ENCODE results near the gene ASTE1. TPM values are rescaled to one million over a fixed set of nuclear protein-coding genes. Genes with fewer than 3 reads are reported as not detected.
A peak's percentile ranks its signal among the peaks of the same experiment; 100 is the strongest.

The ASTE1 gene
- total RNA-seq, 1 donor from 2014 or later, result 4.8 TPM

DNA sequence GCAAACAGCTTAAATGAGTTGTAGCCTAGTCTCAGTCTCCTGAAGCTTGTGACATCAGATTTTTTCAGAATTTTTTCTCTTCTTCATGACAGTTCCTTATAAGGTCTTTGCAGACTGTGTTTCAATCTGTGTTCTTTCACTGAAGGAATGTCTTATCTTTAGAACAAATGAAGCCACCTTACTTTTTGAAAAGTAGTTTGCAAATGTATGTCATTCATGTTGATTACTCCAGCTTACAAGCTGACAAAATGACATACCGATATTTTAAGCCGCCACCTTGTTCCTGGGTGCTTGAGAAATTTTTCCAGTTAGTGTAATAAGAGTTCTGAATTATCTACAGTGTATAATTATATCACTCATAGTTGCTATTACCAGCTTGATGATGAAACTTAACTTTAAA is 57.0 kb downstream of the ASTE1 start:
- peak; percentile 15 for DNase-seq (ENCODE audit: low read depth)
- H3K27me3 ChIP-seq (ENCODE audit: insufficient read depth, low read length), result no peaks in the 10 kb centered on the region
- H3K4me2 ChIP-seq (ENCODE audit: low read length), result no peak overlapping the region
- no peak overlapping the region for H3K9ac ChIP-seq (ENCODE audit: low read length)
- no peak for TF ChIP-seq EZH2 (IDR thresholded peaks at IDR 0.05; ENCODE audit: insufficient read depth, low read length)
- TF ChIP-seq, protein P1, sequence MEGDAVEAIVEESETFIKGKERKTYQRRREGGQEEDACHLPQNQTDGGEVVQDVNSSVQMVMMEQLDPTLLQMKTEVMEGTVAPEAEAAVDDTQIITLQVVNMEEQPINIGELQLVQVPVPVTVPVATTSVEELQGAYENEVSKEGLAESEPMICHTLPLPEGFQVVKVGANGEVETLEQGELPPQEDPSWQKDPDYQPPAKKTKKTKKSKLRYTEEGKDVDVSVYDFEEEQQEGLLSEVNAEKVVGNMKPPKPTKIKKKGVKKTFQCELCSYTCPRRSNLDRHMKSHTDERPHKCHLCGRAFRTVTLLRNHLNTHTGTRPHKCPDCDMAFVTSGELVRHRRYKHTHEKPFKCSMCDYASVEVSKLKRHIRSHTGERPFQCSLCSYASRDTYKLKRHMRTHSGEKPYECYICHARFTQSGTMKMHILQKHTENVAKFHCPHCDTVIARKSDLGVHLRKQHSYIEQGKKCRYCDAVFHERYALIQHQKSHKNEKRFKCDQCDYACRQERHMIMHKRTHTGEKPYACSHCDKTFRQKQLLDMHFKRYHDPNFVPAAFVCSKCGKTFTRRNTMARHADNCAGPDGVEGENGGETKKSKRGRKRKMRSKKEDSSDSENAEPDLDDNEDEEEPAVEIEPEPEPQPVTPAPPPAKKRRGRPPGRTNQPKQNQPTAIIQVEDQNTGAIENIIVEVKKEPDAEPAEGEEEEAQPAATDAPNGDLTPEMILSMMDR (IDR thresholded peaks at IDR 0.05; ENCODE audit: insufficient read depth, low read depth, low read length), result no peak
- no peaks in the 10 kb centered on the region for H4K20me1 ChIP-seq (ENCODE audit: insufficient read depth, low read length)
- Mint-ChIP-seq H3K4me1 (ENCODE audit: low read depth, unreplicated experiment) (peaks cover 35% of the 10 kb centered on the region), H3K27ac (ENCODE audit: unreplicated experiment) (peak overlapping the region; percentile 84), H3K4me3 (ENCODE audit: unreplicated experiment) (peak overlapping the region; percentile 55), H3K27me3 (ENCODE audit: low read depth, unreplicated experiment) (no peaks in the 10 kb centered on the region), H3K9me3 (ENCODE audit: unreplicated experiment) (peaks cover 5% of the 10 kb centered on the region), H3K36me3 (ENCODE audit: low read depth, unreplicated experiment) (peaks cover 17% of the 10 kb centered on the region)
- H3K4me1 ChIP-seq (ENCODE audit: insufficient read depth, low read length), result peaks cover 23% of the 10 kb centered on the region
- H3K4me3 ChIP-seq (ENCODE audit: insufficient read depth, low read depth, low read length), result no peak overlapping the region
- peaks cover 23% of the 10 kb centered on the region for H3K36me3 ChIP-seq (ENCODE audit: insufficient read depth, low read length)
- no peak overlapping the region for H2AFZ ChIP-seq (ENCODE audit: low read depth, low read length)
- no peaks in the 10 kb centered on the region for H3K9me3 ChIP-seq (ENCODE audit: insufficient read depth, low read depth, low read length)
- peaks cover 3% of the 10 kb centered on the region for H3K79me2 ChIP-seq (ENCODE audit: insufficient read depth, low read length)
- no peak overlapping the region for H3K27ac ChIP-seq (ENCODE audit: low read depth, low read length)
- no peak for FAIRE-seq

DNA sequence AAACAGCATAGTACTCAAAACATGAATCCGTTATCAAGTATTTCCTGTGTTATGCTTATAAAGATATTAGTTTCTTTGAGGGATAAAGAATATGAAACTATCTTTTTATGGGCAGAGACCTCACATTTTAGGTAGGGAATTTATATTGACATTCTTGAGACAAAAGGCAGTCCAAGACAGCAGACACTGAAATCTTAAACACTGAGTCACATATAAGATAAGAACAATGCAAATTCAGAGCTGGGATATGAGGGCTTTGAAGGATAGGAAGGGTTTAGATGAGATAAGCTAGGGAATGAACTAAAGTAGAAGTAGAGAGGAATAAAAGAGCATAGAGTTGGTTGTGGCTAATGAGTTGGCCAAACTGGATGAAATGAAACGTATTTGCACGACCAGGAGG is 58.4 kb downstream of the ASTE1 start:
- peak overlapping the region; percentile 18 for H3K4me2 ChIP-seq (ENCODE audit: low read length)
- no peaks in the 10 kb centered on the region for H3K27me3 ChIP-seq (ENCODE audit: insufficient read depth, low read length)
- H3K9me3 Mint-ChIP-seq (ENCODE audit: unreplicated experiment), result peaks cover 5% of the 10 kb centered on the region
- peaks cover 17% of the 10 kb centered on the region for H3K36me3 Mint-ChIP-seq (ENCODE audit: low read depth, unreplicated experiment)
- H3K9ac ChIP-seq (ENCODE audit: low read length), result peak overlapping the region; percentile 23
- peaks cover 40% of the 10 kb centered on the region for H3K4me1 Mint-ChIP-seq (ENCODE audit: low read depth, unreplicated experiment)
- H3K9me3 ChIP-seq (ENCODE audit: insufficient read depth, low read depth, low read length), result no peaks in the 10 kb centered on the region
- H3K4me3 Mint-ChIP-seq (ENCODE audit: unreplicated experiment), result no peak overlapping the region
- no peak for TF ChIP-seq EZH2 (IDR thresholded peaks at IDR 0.05; ENCODE audit: insufficient read depth, low read length)
- TF ChIP-seq, protein P1 (IDR thresholded peaks at IDR 0.05; ENCODE audit: insufficient read depth, low read depth, low read length), result no peak
- no peaks in the 10 kb centered on the region for H4K20me1 ChIP-seq (ENCODE audit: insufficient read depth, low read length)
- H3K36me3 ChIP-seq (ENCODE audit: insufficient read depth, low read length), result peaks cover 23% of the 10 kb centered on the region
- peak overlapping the region; percentile 16 for H3K27ac Mint-ChIP-seq (ENCODE audit: unreplicated experiment)
- no peak overlapping the region for H2AFZ ChIP-seq (ENCODE audit: low read depth, low read length)
- peak overlapping the region; percentile 74 for H3K27ac ChIP-seq (ENCODE audit: low read depth, low read length)
- H3K79me2 ChIP-seq (ENCODE audit: insufficient read depth, low read length), result peaks cover 3% of the 10 kb centered on the region
- no peak overlapping the region for H3K4me3 ChIP-seq (ENCODE audit: insufficient read depth, low read depth, low read length)
- peaks cover 35% of the 10 kb centered on the region for H3K4me1 ChIP-seq (ENCODE audit: insufficient read depth, low read length)
- peak; percentile 84 for DNase-seq (ENCODE audit: low read depth)
- FAIRE-seq, result peak; percentile 65
- no peaks in the 10 kb centered on the region for H3K27me3 Mint-ChIP-seq (ENCODE audit: low read depth, unreplicated experiment)

DNA sequence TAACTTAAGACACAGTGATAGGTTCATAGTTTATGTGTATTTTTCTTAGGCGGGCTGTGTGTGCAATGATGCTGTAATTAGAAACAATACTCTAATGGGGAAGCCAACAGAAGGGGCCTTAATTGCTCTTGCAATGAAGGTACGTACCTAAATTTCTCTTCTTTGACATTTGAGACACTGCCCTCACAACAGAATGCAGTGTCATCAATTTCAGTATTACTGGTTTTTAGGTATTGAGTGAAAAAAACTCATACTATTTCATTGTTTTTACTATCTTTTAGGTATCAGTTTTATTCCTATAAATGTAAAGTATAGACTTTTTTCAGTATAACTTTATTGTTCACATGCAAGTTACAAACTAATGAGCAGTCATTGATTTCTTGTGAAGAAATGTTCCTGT is 59.3 kb downstream of the ASTE1 start:
- H3K27ac ChIP-seq (ENCODE audit: low read depth, low read length), result peak overlapping the region; percentile 74
- H3K9me3 ChIP-seq (ENCODE audit: insufficient read depth, low read depth, low read length), result no peaks in the 10 kb centered on the region
- no peaks in the 10 kb centered on the region for H3K27me3 ChIP-seq (ENCODE audit: insufficient read depth, low read length)
- H3K4me1 ChIP-seq (ENCODE audit: insufficient read depth, low read length), result peaks cover 40% of the 10 kb centered on the region
- Mint-ChIP-seq H3K4me3 (ENCODE audit: unreplicated experiment) (no peak overlapping the region), H3K27me3 (ENCODE audit: low read depth, unreplicated experiment) (no peaks in the 10 kb centered on the region), H3K36me3 (ENCODE audit: low read depth, unreplicated experiment) (peaks cover 13% of the 10 kb centered on the region), H3K4me1 (ENCODE audit: low read depth, unreplicated experiment) (peaks cover 40% of the 10 kb centered on the region), H3K27ac (ENCODE audit: unreplicated experiment) (no peak overlapping the region), H3K9me3 (ENCODE audit: unreplicated experiment) (no peaks in the 10 kb centered on the region)
- peaks cover 23% of the 10 kb centered on the region for H3K36me3 ChIP-seq (ENCODE audit: insufficient read depth, low read length)
- no peak overlapping the region for H3K9ac ChIP-seq (ENCODE audit: low read length)
- no peaks in the 10 kb centered on the region for H4K20me1 ChIP-seq (ENCODE audit: insufficient read depth, low read length)
- no peak overlapping the region for H2AFZ ChIP-seq (ENCODE audit: low read depth, low read length)
- H3K4me3 ChIP-seq (ENCODE audit: insufficient read depth, low read depth, low read length), result no peak overlapping the region
- FAIRE-seq (no peak), DNase-seq (ENCODE audit: low read depth) (no peak)
- TF ChIP-seq, protein P1 (IDR thresholded peaks at IDR 0.05; ENCODE audit: insufficient read depth, low read depth, low read length), result no peak
- no peak for TF ChIP-seq EZH2 (IDR thresholded peaks at IDR 0.05; ENCODE audit: insufficient read depth, low read length)
- H3K4me2 ChIP-seq (ENCODE audit: low read length), result no peak overlapping the region
- H3K79me2 ChIP-seq (ENCODE audit: insufficient read depth, low read length), result peaks cover 3% of the 10 kb centered on the region

Data from astrocyte (in vitro differentiated cells and primary cell).